HepG2 (cell line): ENCODE data around the gene TMC4. TPM values are rescaled to one million over a fixed set of nuclear protein-coding genes. Genes with fewer than 3 reads are reported as not detected.

Experiments used
- ARNT2 ChIP-seq: sonication (generic); formaldehyde crosslinking; IDR thresholded peaks from 2 replicates; pipeline ENCODE4 v1.8.0; 2022; ENCODE audit warnings: mild to moderate bottlenecking, low read depth, missing genetic modification reagents, moderate library complexity
- DNMT3B ChIP-seq: conservative IDR thresholded peaks from 2 replicates; pipeline ENCODE4 v1.6.1; 2016; ENCODE audit warnings: missing biosample characterization, control low read depth
- GLMP ChIP-seq: sonication (generic); formaldehyde crosslinking; IDR thresholded peaks from 2 replicates; pipeline ENCODE4 v1.9.0; 2021; ENCODE audit warnings: missing genetic modification reagents, mild to moderate bottlenecking, borderline replicate concordance
- HNRNPL ChIP-seq: fragments of 200-400 bp; formaldehyde crosslinking; IDR thresholded peaks from 2 replicates; pipeline ENCODE4 v1.6.1; 2017; ENCODE audit warnings: mild to moderate bottlenecking, low read depth, low read length
- KAT8 ChIP-seq: IDR thresholded peaks from 2 replicates; pipeline ENCODE4 v1.6.1; 2016; ENCODE audit warnings: missing genetic modification reagents, missing compliant biosample characterization
- KDM3A ChIP-seq: IDR thresholded peaks from 2 replicates; pipeline ENCODE4 v1.6.1; 2018; ENCODE audit warnings: low read depth, missing compliant biosample characterization
- NFKB2 ChIP-seq: sonication (generic); formaldehyde crosslinking; IDR thresholded peaks from 2 replicates; pipeline ENCODE4 v1.4.0; 2020; ENCODE audit warnings: missing genetic modification reagents, borderline replicate concordance
- PHF20 ChIP-seq: sonication (generic); formaldehyde crosslinking; IDR thresholded peaks from 2 replicates; pipeline ENCODE4 v1.5.0; 2020; ENCODE audit warnings: mild to moderate bottlenecking, missing genetic modification reagents
- PRMT3 ChIP-seq: sonication (generic); formaldehyde crosslinking; IDR thresholded peaks from 2 replicates; pipeline ENCODE4 v1.8.1; 2022; ENCODE audit warnings: low read depth, mild to moderate bottlenecking, moderate library complexity, missing genetic modification reagents, borderline replicate concordance
- SP2 ChIP-seq: sonication (generic); formaldehyde crosslinking; IDR thresholded peaks from 2 replicates; pipeline ENCODE4 v1.5.1; 2020; ENCODE audit warnings: mild to moderate bottlenecking, missing genetic modification reagents
- SP4 ChIP-seq: sonication (generic); formaldehyde crosslinking; IDR thresholded peaks from 2 replicates; pipeline ENCODE4 v1.8.1; 2023; ENCODE audit warnings: mild to moderate bottlenecking, missing genetic modification reagents
- TBX3 ChIP-seq: fragments of 450-650 bp; IDR thresholded peaks from 2 replicates; pipeline ENCODE4 v1.6.1; 2017; ENCODE audit warnings: antibody characterized with exemption, mild to moderate bottlenecking, inconsistent platforms, borderline replicate concordance
- TEAD3 ChIP-seq: optimal IDR thresholded peaks from 2 replicates; pipeline ENCODE3; 2016; ENCODE audit warnings: borderline replicate concordance
- TGIF2 ChIP-seq: IDR thresholded peaks from 2 replicates; pipeline ENCODE4 v1.6.1; 2016; ENCODE audit warnings: control low read depth, missing compliant biosample characterization
- ZFP36L2 ChIP-seq: sonication (generic); formaldehyde crosslinking; IDR thresholded peaks from 2 replicates; pipeline ENCODE4 v1.4.0; 2020; ENCODE audit warnings: missing genetic modification reagents
- ZFP82 ChIP-seq: sonication (generic); formaldehyde crosslinking; IDR thresholded peaks from 2 replicates; pipeline ENCODE4 v1.5.1; 2020; ENCODE audit warnings: mild to moderate bottlenecking, missing genetic modification reagents, borderline replicate concordance
- ZKSCAN5 ChIP-seq: sonication (generic); formaldehyde crosslinking; IDR thresholded peaks from 2 replicates; pipeline ENCODE4 v1.5.1; 2020; ENCODE audit warnings: mild to moderate bottlenecking, missing genetic modification reagents
- ZNF570 ChIP-seq: sonication (generic); formaldehyde crosslinking; IDR thresholded peaks from 2 replicates; pipeline ENCODE4 v1.4.0; 2020; ENCODE audit warnings: mild to moderate bottlenecking, missing genetic modification reagents, borderline replicate concordance
- ZNF616 ChIP-seq: sonication (generic); formaldehyde crosslinking; IDR thresholded peaks from 2 replicates; pipeline ENCODE4 v1.5.0; 2020; ENCODE audit warnings: low read depth, mild to moderate bottlenecking, missing genetic modification reagents
- ZNF746 ChIP-seq: sonication (generic); formaldehyde crosslinking; IDR thresholded peaks from 2 replicates; pipeline ENCODE4 v1.8.0; 2022; ENCODE audit warnings: mild to moderate bottlenecking, missing genetic modification reagents
- ZNF777 ChIP-seq: sonication (generic); formaldehyde crosslinking; IDR thresholded peaks from 2 replicates; pipeline ENCODE4 v1.4.0; 2020; ENCODE audit warnings: missing genetic modification reagents
- ZNF83 ChIP-seq: sonication (generic); formaldehyde crosslinking; IDR thresholded peaks from 2 replicates; pipeline ENCODE4 v1.4.0; 2020; ENCODE audit warnings: missing genetic modification reagents, mild to moderate bottlenecking, borderline replicate concordance
- ZSCAN30 ChIP-seq: sonication (generic); formaldehyde crosslinking; IDR thresholded peaks from 2 replicates; pipeline ENCODE4 v1.5.0; 2020; ENCODE audit warnings: mild to moderate bottlenecking, missing genetic modification reagents
- polyA plus RNA-seq, 8 experiments: library from polyadenylated mRNA; depleted of rRNA in 3 of 8; stranded (reverse) in 7 of 8; unstranded in 1 of 8; fragments of >200 nt; fragmentation: Illumina TruSeq in 4 of 8; extraction: Trizol in 4 of 8; gene quantifications; 2 replicates each; pipeline versions ENCODE4 v1.2.1 to v1.2.3, GENCODE V29; 2011 to 2016; ENCODE audit warnings: low read depth in 4 of 8, missing spikeins in 1 of 8, mixed read lengths in 1 of 8; ENCODE audit not compliant: insufficient read depth in 1 of 8
- total RNA-seq, 5 experiments: library from RNA; depleted of rRNA; stranded (reverse); fragments of >200 nt; fragmentation: Illumina TruSeq; extraction: Trizol; gene quantifications; 2 replicates each; pipeline ENCODE4 v1.2.3, GENCODE V29; 2016; ENCODE audit warnings: low read depth in 1 of 5
- TF ChIP-seq, protein P1 (sequence below): IDR thresholded peaks from 2 replicates; pipeline ENCODE4 v1.6.1; 2016; ENCODE audit warnings: mild to moderate bottlenecking
- TF ChIP-seq, protein P2 (sequence below): sonication (generic); formaldehyde crosslinking; IDR thresholded peaks from 2 replicates; pipeline ENCODE4 v1.5.1; 2020; ENCODE audit warnings: mild to moderate bottlenecking, missing genetic modification reagents, moderate library complexity

TMC4 gene
- total and polyA plus RNA-seq, 2 of the 13 experiments (the other 11 are each of a cell fraction or from before 2014, with no cell fraction given) = 0.13 to 0.24 TPM

GRCh38 chr19:54136864-54137698 lies 35.9 kb downstream of the TMC4 start (continued):
- TF ChIP-seq, protein P1, sequence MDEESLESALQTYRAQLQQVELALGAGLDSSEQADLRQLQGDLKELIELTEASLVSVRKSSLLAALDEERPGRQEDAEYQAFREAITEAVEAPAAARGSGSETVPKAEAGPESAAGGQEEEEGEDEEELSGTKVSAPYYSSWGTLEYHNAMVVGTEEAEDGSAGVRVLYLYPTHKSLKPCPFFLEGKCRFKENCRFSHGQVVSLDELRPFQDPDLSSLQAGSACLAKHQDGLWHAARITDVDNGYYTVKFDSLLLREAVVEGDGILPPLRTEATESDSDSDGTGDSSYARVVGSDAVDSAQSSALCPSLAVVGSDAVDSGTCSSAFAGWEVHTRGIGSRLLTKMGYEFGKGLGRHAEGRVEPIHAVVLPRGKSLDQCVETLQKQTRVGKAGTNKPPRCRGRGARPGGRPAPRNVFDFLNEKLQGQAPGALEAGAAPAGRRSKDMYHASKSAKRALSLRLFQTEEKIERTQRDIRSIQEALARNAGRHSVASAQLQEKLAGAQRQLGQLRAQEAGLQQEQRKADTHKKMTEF (CRISPR knock-in tag) = no peak
- no peak for TF ChIP-seq ZNF746 (CRISPR knock-in tag)
- 0 out of 2 replicates have a peak, but pooled peaks have one; percentile 29 for TF ChIP-seq TBX3
- TF ChIP-seq DNMT3B (CRISPR knock-in tag) = no peak
- no peak for TF ChIP-seq ZNF570 (CRISPR knock-in tag)
- TF ChIP-seq PRMT3 (CRISPR knock-in tag) = no peak
- TF ChIP-seq ZNF777 = no peak
- 0 out of 2 replicates have a peak, but pooled peaks have one; percentile 31 for TF ChIP-seq TGIF2
- TF ChIP-seq TEAD3 (CRISPR knock-in tag) = peak; percentile 7
- TF ChIP-seq ZFP36L2 (CRISPR knock-in tag) = no peak
- no peak for TF ChIP-seq ZFP82 (CRISPR knock-in tag)
- no peak for TF ChIP-seq ZNF616 (CRISPR knock-in tag)
- peak; percentile 48; the same call in 1 of the 2 replicates for TF ChIP-seq ARNT2 (CRISPR knock-in tag)
- no peak for TF ChIP-seq GLMP (CRISPR knock-in tag)
- no peak for TF ChIP-seq ZNF83 (CRISPR knock-in tag)
- TF ChIP-seq ZKSCAN5 (CRISPR knock-in tag) = no peak
- peak; percentile 99 for TF ChIP-seq SP4 (CRISPR knock-in tag)
- TF ChIP-seq KAT8 (CRISPR knock-in tag) = peak; percentile 64; the same call in 1 of the 2 replicates
- 0 out of 2 replicates have a peak, but pooled peaks have one; percentile 24 for TF ChIP-seq HNRNPL
- TF ChIP-seq, protein P2, sequence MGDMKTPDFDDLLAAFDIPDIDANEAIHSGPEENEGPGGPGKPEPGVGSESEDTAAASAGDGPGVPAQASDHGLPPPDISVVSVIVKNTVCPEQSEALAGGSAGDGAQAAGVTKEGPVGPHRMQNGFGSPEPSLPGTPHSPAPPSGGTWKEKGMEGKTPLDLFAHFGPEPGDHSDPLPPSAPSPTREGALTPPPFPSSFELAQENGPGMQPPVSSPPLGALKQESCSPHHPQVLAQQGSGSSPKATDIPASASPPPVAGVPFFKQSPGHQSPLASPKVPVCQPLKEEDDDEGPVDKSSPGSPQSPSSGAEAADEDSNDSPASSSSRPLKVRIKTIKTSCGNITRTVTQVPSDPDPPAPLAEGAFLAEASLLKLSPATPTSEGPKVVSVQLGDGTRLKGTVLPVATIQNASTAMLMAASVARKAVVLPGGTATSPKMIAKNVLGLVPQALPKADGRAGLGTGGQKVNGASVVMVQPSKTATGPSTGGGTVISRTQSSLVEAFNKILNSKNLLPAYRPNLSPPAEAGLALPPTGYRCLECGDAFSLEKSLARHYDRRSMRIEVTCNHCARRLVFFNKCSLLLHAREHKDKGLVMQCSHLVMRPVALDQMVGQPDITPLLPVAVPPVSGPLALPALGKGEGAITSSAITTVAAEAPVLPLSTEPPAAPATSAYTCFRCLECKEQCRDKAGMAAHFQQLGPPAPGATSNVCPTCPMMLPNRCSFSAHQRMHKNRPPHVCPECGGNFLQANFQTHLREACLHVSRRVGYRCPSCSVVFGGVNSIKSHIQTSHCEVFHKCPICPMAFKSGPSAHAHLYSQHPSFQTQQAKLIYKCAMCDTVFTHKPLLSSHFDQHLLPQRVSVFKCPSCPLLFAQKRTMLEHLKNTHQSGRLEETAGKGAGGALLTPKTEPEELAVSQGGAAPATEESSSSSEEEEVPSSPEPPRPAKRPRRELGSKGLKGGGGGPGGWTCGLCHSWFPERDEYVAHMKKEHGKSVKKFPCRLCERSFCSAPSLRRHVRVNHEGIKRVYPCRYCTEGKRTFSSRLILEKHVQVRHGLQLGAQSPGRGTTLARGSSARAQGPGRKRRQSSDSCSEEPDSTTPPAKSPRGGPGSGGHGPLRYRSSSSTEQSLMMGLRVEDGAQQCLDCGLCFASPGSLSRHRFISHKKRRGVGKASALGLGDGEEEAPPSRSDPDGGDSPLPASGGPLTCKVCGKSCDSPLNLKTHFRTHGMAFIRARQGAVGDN (CRISPR knock-in tag) = peak; percentile 11; the same call in 1 of the 2 replicates
- no peak; the same call in 1 of the 2 replicates for TF ChIP-seq NFKB2 (CRISPR knock-in tag)
- no peak for TF ChIP-seq ZSCAN30 (CRISPR knock-in tag)
- TF ChIP-seq SP2 (CRISPR knock-in tag) = peak; percentile 90
- TF ChIP-seq KDM3A (CRISPR knock-in tag) = no peak
- no peak for TF ChIP-seq PHF20 (CRISPR knock-in tag)
